HL-60 (cell line): Measurements from ENCODE around the gene CHSY3.

Source experiments
- GABPA ChIP-seq: IDR thresholded peaks from 2 replicates; pipeline ENCODE4 v1.6.1; 2012; ENCODE audit warnings: low read depth
- POLR2AphosphoS5 ChIP-seq: IDR thresholded peaks from 2 replicates; pipeline ENCODE4 v1.6.1; 2012; ENCODE audit warnings: low read depth
- SPI1 ChIP-seq: IDR thresholded peaks from 2 replicates; pipeline ENCODE4 v1.6.1; 2012; ENCODE audit warnings: low read depth, mild to moderate bottlenecking, borderline replicate concordance
- TF ChIP-seq, protein P1 (sequence below): IDR thresholded peaks from one replicate; pipeline ENCODE4 v1.5.1; 2011; ENCODE audit warnings: low read length, control low read depth, inconsistent platforms; ENCODE audit not compliant: insufficient read depth
- TF ChIP-seq, protein P2 (sequence below): IDR thresholded peaks from 2 replicates; pipeline ENCODE4 v1.6.1; 2012; ENCODE audit warnings: low read depth; ENCODE audit not compliant: insufficient replicate concordance

DNA sequence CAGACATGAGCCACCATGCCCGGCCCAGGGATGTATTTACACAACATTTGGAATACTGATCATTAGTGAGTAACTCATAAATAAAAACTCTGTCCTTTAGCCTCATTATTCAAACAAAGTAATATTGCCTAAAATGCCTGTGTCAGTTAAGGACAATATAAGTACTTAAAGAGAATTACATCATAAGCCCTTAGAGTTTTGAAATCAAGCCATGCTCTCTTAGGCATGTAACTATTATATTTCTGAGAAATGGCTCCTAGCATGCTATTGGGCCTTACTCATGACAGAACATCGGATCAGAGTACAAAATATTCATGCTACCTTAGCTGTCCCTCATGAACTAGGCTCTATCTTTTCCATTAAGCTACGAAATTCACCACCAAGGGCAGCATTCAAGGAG lies 309.3 kb downstream of the CHSY3 start:
- TF ChIP-seq, protein P1, sequence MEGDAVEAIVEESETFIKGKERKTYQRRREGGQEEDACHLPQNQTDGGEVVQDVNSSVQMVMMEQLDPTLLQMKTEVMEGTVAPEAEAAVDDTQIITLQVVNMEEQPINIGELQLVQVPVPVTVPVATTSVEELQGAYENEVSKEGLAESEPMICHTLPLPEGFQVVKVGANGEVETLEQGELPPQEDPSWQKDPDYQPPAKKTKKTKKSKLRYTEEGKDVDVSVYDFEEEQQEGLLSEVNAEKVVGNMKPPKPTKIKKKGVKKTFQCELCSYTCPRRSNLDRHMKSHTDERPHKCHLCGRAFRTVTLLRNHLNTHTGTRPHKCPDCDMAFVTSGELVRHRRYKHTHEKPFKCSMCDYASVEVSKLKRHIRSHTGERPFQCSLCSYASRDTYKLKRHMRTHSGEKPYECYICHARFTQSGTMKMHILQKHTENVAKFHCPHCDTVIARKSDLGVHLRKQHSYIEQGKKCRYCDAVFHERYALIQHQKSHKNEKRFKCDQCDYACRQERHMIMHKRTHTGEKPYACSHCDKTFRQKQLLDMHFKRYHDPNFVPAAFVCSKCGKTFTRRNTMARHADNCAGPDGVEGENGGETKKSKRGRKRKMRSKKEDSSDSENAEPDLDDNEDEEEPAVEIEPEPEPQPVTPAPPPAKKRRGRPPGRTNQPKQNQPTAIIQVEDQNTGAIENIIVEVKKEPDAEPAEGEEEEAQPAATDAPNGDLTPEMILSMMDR = no peak
- TF ChIP-seq POLR2AphosphoS5 (no peak), SPI1 (no peak), GABPA (no peak)
- TF ChIP-seq, protein P2, sequence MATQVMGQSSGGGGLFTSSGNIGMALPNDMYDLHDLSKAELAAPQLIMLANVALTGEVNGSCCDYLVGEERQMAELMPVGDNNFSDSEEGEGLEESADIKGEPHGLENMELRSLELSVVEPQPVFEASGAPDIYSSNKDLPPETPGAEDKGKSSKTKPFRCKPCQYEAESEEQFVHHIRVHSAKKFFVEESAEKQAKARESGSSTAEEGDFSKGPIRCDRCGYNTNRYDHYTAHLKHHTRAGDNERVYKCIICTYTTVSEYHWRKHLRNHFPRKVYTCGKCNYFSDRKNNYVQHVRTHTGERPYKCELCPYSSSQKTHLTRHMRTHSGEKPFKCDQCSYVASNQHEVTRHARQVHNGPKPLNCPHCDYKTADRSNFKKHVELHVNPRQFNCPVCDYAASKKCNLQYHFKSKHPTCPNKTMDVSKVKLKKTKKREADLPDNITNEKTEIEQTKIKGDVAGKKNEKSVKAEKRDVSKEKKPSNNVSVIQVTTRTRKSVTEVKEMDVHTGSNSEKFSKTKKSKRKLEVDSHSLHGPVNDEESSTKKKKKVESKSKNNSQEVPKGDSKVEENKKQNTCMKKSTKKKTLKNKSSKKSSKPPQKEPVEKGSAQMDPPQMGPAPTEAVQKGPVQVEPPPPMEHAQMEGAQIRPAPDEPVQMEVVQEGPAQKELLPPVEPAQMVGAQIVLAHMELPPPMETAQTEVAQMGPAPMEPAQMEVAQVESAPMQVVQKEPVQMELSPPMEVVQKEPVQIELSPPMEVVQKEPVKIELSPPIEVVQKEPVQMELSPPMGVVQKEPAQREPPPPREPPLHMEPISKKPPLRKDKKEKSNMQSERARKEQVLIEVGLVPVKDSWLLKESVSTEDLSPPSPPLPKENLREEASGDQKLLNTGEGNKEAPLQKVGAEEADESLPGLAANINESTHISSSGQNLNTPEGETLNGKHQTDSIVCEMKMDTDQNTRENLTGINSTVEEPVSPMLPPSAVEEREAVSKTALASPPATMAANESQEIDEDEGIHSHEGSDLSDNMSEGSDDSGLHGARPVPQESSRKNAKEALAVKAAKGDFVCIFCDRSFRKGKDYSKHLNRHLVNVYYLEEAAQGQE = no peak
